ENCODE results near the gene MYO6.

The MYO6 gene

GRCh38 chr6:75968143-75968542, 219.1 kb downstream of the MYO6 start:
- DNase-seq: no peak

Data from SHP77 treated with DMSO at 0.1 percent for 48 hours (cell line).